DMS79 treated with DMSO at 0.1 percent for 48 hours (cell line): ENCODE measurements around the gene ABLIM2.
"Not testable (repeated sequence)": the region's sequence is repeated elsewhere in the genome, so short reads cannot be mapped to it uniquely, and the experiment has no call there.

Experiments used
- DNase-seq: peaks from one replicate; lab custom pipeline; 2025; lab: John Stamatoyannopoulos, UW

Gene ABLIM2

GRCh38 chr4:7938609-7939376 is 219.8 kb downstream of the ABLIM2 start:
- DNase-seq: no peak

- no peak for DNase-seq
These were observed 220.4 kb downstream of the ABLIM2 start for GRCh38 chr4:7938266-7938608.

- DNase-seq: peak; percentile 31
These were observed 221.6 kb downstream of the ABLIM2 start for GRCh38 chr4:7937006-7937405.

GRCh38 chr4:7933651-7934510 is 224.7 kb downstream of the ABLIM2 start:
- DNase-seq: no peak

- no peak for DNase-seq
These were observed 226.3 kb downstream of the ABLIM2 start for GRCh38 chr4:7932287-7932686.

GRCh38 chr4:7929118-7929951 is 229.3 kb downstream of the ABLIM2 start:
- DNase-seq: no peak

- DNase-seq: no peak
These were observed 229.9 kb downstream of the ABLIM2 start for GRCh38 chr4:7928711-7929110.

GRCh38 chr4:7926822-7927221 is 231.8 kb downstream of the ABLIM2 start:
- DNase-seq: no peak

- DNase-seq: no peak
These were observed 234.0 kb downstream of the ABLIM2 start for GRCh38 chr4:7924570-7924969.

GRCh38 chr4:7924163-7924562 is 234.4 kb downstream of the ABLIM2 start:
- DNase-seq: no peak

- DNase-seq: no peak
These were observed 236.1 kb downstream of the ABLIM2 start for GRCh38 chr4:7922466-7922865.

GRCh38 chr4:7918981-7919380 is 239.6 kb downstream of the ABLIM2 start:
- DNase-seq: no peak

GRCh38 chr4:7918187-7918586 is 240.4 kb downstream of the ABLIM2 start:
- DNase-seq: not testable (repeated sequence)

GRCh38 chr4:7917669-7918068 is 240.9 kb downstream of the ABLIM2 start:
- DNase-seq: no peak

GRCh38 chr4:7915875-7916242 is 242.8 kb downstream of the ABLIM2 start:
- no peak for DNase-seq
